Measurements from ENCODE around the gene GLI1. TPM values are rescaled to one million over a fixed set of nuclear protein-coding genes. Genes with fewer than 3 reads are reported as not detected.
A peak's percentile ranks its signal among the peaks of the same experiment; 100 is the strongest.

Gene GLI1
- total RNA-seq (2021) = 25.8 and 28.4 TPM in 2 replicates
- long read RNA-seq, partial matches to known transcripts = 3 of 9 reads
- long read RNA-seq, other reads (novel, unspliced or antisense) = 6 of 9 reads

GRCh38 chr12:57459750-57460467 lies at the start of gene GLI1:
Gene GLI1, plus strand, starts transcription at chr12:57459785. Its CDS starts 3,907 bp downstream, at chr12:57463692.
- peak within 1 kb of the TSS; percentile 91 to 99 for H3K4me3 Mint-ChIP-seq
- no peak within 1 kb of the TSS for H2BK5ac ChIP-seq (ENCODE audit: insufficient read length, low read length)
- peak; percentile 72 for DNase-seq
- H3K56ac ChIP-seq (ENCODE audit: insufficient read length, low read depth, low read length) = no peak within 1 kb of the TSS
- peaks cover 0 to 12% (median 5%) of the 10 kb centered on the region in 3 experiments; a peak in 6 of 7 replicates for H3K36me3 Mint-ChIP-seq (ENCODE audit: insufficient read depth in 1 of 3, low read depth in 3 of 3)
- TF ChIP-seq CTCF (conservative IDR thresholded peaks at IDR 0.05) = no peak
- no peak within 1 kb of the TSS for H2AK5ac ChIP-seq (ENCODE audit: insufficient read length, low read length)
- no peaks in the 10 kb centered on the region for H4K20me1 ChIP-seq (ENCODE audit: control insufficient read depth, insufficient read depth, insufficient read length)
- H3K9me3 ChIP-seq (ENCODE audit: control insufficient read depth, low read depth, low read length) = no peaks in the 10 kb centered on the region
- peak within 1 kb of the TSS; percentile 94 to 97 (median 97) for H3K27ac Mint-ChIP-seq
- H3K79me2 ChIP-seq (ENCODE audit: insufficient read depth, low read length) = no peaks in the 10 kb centered on the region
- no peak within 1 kb of the TSS for H2BK12ac ChIP-seq (ENCODE audit: insufficient read length, low read depth, low read length)
- no peak within 1 kb of the TSS for H4K91ac ChIP-seq (ENCODE audit: insufficient read length, low read depth, low read length)
- H4K5ac ChIP-seq (ENCODE audit: insufficient read length, low read depth, low read length) = no peak within 1 kb of the TSS
- H3T11ph ChIP-seq (ENCODE audit: low read length) = no peak within 1 kb of the TSS
- no peaks in the 10 kb centered on the region for H3K4me1 ChIP-seq (ENCODE audit: insufficient read depth, low read length)
- no peak within 1 kb of the TSS for H3K23ac ChIP-seq (ENCODE audit: insufficient read length, low read depth, low read length)
- no peak within 1 kb of the TSS for H2BK120ac ChIP-seq (ENCODE audit: low read depth, low read length, poor library complexity, severe bottlenecking)
- H3K18ac ChIP-seq (ENCODE audit: insufficient read length, low read depth, low read length) = no peak within 1 kb of the TSS
- peaks cover 41 to 46% of the 10 kb centered on the region in 2 experiments for H3K4me1 Mint-ChIP-seq
- no peak within 1 kb of the TSS for H2BK15ac ChIP-seq (ENCODE audit: low read depth, low read length)
- no CpG with 5 or more reads among the region's 36 CpGs for WGBS (ENCODE audit: extremely low coverage, insufficient read length, low lambda C conversion rate)
- H3K79me1 ChIP-seq (ENCODE audit: insufficient read depth, low read depth, low read length, poor library complexity, severe bottlenecking) = no peaks in the 10 kb centered on the region
- H2AFZ ChIP-seq (ENCODE audit: low read length) = no peak within 1 kb of the TSS
- H3K23me2 ChIP-seq (ENCODE audit: insufficient read length, low read depth, low read length, poor library complexity, severe bottlenecking) = peaks cover 34% of the 10 kb centered on the region
- no peaks in the 10 kb centered on the region for H3K9me3 Mint-ChIP-seq
- no peak within 1 kb of the TSS for H3K4ac ChIP-seq (ENCODE audit: low read depth, low read length)
- H3K27ac ChIP-seq (ENCODE audit: insufficient read length, low read depth, low read length) = peak within 1 kb of the TSS; percentile 59
- H3K27me3 ChIP-seq (ENCODE audit: insufficient read depth, low read length) = no peaks in the 10 kb centered on the region
- peaks cover 25% of the 10 kb centered on the region for H3K27me3 Mint-ChIP-seq (ENCODE audit: low read depth)
- no peak within 1 kb of the TSS for H2BK20ac ChIP-seq (ENCODE audit: low read depth, low read length, poor library complexity, severe bottlenecking)
- H3K14ac ChIP-seq (ENCODE audit: insufficient read depth, low read length) = peak within 1 kb of the TSS; percentile 52; the same call in 1 of the 2 replicates
- peak within 1 kb of the TSS; percentile 90 for H3K4me2 ChIP-seq (ENCODE audit: insufficient read depth, insufficient read length, low read length)
- no peak within 1 kb of the TSS for H3K9ac ChIP-seq (ENCODE audit: extremely low read depth, insufficient read length, low read length)
- no peak within 1 kb of the TSS for H4K8ac ChIP-seq (replicated peaks; ENCODE audit: insufficient read length, low read depth, low read length)

All from H9 (cell line).